ENCODE data around the gene E2F1.
"Not testable (repeated sequence)": the region's sequence is repeated elsewhere in the genome, so short reads cannot be mapped to it uniquely, and the experiment has no call there.

Gene E2F1

GRCh38 chr20:33636776-33637175 is 49.4 kb downstream of the E2F1 start:
- DNase-seq: no peak

- DNase-seq: no peak
Measured at GRCh38 chr20:33635341-33635740, 50.8 kb downstream of the E2F1 start.

GRCh38 chr20:33631910-33632309 is 54.3 kb downstream of the E2F1 start:
- not testable (repeated sequence) for DNase-seq

DNA sequence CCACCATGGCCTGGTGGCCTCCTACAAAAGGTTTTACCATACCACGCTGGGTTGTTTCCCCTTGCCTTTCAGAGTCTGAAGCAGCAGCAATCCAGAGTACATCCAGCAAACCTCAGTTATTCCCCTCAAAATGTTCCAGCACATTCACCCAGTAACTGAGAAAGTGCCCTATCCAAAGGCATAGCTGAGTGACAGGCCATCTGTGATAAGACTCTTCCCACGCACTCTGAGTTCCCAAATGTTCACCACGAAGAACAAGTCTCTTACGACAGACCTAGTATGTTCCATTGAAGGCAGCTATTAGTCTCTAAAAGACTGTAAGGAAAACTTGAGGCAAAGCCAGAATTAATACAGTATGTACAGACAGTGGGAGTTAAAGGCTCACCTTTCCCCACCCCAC is 55.7 kb downstream of the E2F1 start:
- no peak for DNase-seq

DNA sequence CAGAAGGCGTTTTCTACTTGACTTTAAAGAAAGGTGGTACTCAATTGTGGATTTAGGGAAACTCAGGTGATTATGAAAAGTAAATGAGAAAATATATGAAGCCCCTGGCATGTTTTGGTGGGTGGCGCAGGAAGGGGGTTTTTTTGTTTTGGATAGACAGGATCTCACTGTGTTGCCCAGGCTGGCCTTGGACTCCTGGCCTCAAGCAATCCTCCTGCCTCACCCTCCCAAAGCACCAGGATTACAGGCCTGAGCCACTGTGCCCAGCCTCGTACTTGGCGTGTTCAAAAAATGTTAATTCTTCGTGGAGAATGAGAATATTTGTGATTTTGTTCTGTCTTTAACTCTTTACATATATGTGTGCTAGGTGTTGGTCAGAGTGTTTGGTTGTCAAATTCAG is 56.2 kb downstream of the E2F1 start:
- DNase-seq: no peak

DNA sequence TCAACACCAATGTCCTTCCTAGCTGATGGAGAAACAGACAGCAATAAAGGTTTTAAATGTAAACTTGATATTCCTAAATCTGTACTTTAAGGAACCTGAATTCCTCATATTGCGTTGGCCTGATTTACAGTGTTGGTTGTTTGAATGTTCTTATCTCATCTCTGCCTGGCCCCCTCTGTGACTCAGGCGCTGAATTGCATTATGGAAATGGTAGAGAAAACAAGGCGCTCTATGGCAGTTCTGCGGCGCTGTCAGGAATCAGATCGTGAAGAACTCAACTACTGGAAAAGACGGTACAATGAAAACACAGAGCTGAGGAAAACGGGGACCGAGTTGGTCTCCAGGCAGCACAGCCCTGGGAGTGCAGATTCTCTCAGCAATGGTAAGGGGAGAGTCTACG is 56.7 kb downstream of the E2F1 start:
- no peak for DNase-seq

- DNase-seq: no peak
Measured at GRCh38 chr20:33627577-33628216, 58.5 kb downstream of the E2F1 start.

DNA sequence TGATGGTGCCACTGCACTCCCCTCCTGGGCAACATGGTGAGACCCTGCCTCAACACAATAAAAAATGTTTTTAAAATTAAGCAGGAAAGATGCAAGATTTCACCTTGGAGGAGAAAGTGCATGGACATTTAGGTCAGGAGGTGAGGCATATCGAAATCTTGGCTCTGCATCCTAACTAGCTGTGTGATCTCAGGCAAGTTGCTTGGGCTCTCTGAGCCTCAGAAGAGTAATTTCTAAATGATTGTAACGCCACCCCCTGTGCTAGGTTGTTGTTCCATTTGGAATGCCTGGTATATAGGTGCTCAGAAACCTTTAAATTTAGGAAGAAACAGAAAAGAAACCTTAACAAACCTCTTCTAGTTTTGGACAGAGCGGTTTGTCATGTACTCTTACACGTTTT is 60.0 kb downstream of the E2F1 start:
- DNase-seq: no peak

Data from eye (tissue), 1 donor.